ENCODE results near the gene OSBPL3. TPM values are rescaled to one million over a fixed set of nuclear protein-coding genes. Genes with fewer than 3 reads are reported as not detected.
A peak's percentile ranks its signal among the peaks of the same experiment; 100 is the strongest.

OSBPL3 gene
- total and polyA plus RNA-seq, 2 donors (not counting 3 experiments of a cell fraction or from before 2014, with no cell fraction given) = 7.5 to 27.1 TPM

DNA sequence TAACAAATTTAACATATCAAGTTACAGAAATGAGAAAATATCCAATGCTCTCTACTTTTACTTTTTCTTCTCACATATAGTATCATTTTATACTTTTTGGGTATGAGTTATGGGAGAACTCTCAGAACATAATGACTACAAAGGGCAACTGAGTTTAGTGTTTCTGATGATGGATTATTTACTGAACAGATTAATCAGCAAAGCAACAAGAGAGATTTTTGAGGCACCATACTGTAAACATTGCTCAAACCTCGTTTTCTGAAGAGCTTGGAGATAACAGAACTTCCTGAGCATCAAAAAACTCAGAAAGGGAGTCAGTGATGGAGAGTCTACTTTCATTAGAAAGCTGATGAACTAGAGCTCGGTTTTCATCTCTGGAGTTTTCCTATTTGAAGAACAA is 137.9 kb downstream of the OSBPL3 start:
- FAIRE-seq = peak; percentile 8
- dilution Hi-C loops (cut with MboI; ENCODE audit: extremely low pct_ligation_motif_present, low sequenced_read_pairs) (no loop called here), intact Hi-C loops (cut with micrococcal nuclease) (loop anchor here (1.0 to 5.0 kb wide), 6 partner anchors 11 to 228 kb away; partner anchors contain the start of gene OSBPL3)
- Histone ChIP-seq H3K4me3 (replicated peaks in 1 of 3; ENCODE audit: insufficient read depth in 1 of 3, low read depth in 1 of 3, low read length in 3 of 3) (peak overlapping the region in 1 of 3 experiments; percentile 8), H4K20me1 (replicated peaks; ENCODE audit: control insufficient read depth, extremely low read depth, insufficient read depth, low read length) (no peaks in the 10 kb centered on the region), H3K36me3 (ENCODE audit: control insufficient read depth in 2 of 2, extremely low read depth in 1 of 2, insufficient read depth in 2 of 2, low read length in 2 of 2) (peaks cover 0 to 4% of the 10 kb centered on the region in 2 experiments), H3K27ac (ENCODE audit: insufficient read depth, low read depth, low read length) (peak overlapping the region; percentile 89), H2AFZ (ENCODE audit: low read depth, low read length) (no peak overlapping the region), H3K4me1 (ENCODE audit: control insufficient read depth, extremely low read depth, insufficient read depth, low read length) (peaks cover 32% of the 10 kb centered on the region), H3K4me2 (ENCODE audit: insufficient read depth, low read length) (peak overlapping the region; percentile 78), H3K9me3 (replicated peaks; ENCODE audit: control insufficient read depth, insufficient read depth, low read length) (no peaks in the 10 kb centered on the region), H3K79me2 (ENCODE audit: control insufficient read depth, insufficient read depth, low read length) (no peaks in the 10 kb centered on the region), H3K27me3 (ENCODE audit: control insufficient read depth in 2 of 2, insufficient read depth in 2 of 2, low read length in 2 of 2) (no peaks in the 10 kb centered on the region), H3K9ac (replicated peaks; ENCODE audit: extremely low read depth, insufficient read depth, low read length) (peak overlapping the region; percentile 59), H3K9me1 (replicated peaks; ENCODE audit: control insufficient read depth, extremely low read depth, insufficient read depth, low read length) (no peaks in the 10 kb centered on the region)
- no peak for DNase-seq (ENCODE audit: low read depth, low spot score)
- TSS peak; percentile 74 for BruUV-seq (replicated peaks)
- TF ChIP-seq POLR2AphosphoS5 (IDR thresholded peaks at IDR 0.05; ENCODE audit: insufficient read depth, low read depth, low read length) (no peak), EZH2 (IDR thresholded peaks at IDR 0.05; ENCODE audit: borderline replicate concordance, low read depth, low read length, severe bottlenecking) (no peak)
- POLR2A ChIA-PET = no interaction called here
- CTCF ChIA-PET = interaction anchor here (1.1 to 2.6 kb wide), 9 partner anchors 10 to 251 kb away, joined by 3 to 11 read pairs (median 5); no protein-coding TSS in a partner anchor

DNA sequence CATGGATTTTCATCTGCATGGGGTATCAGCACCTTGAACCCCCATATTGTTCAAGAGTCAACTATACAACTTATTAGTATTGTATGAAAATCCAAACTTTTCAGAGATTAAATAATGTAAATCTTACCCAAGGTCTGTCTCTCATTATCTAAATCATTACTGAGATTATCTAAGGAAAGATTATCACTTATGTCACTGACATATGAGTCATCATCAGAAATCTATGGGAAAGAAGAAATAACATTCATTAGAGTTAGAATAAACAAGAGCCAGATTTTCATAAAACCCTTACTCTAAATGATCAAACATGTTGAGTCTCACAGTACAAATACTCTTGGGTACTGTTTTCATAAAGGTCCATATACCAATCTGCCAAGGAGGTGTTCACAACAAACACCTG is 139.4 kb downstream of the OSBPL3 start:
- intact Hi-C loops (cut with micrococcal nuclease) (loop anchor here (5.0 kb wide), 2 partner anchors 67 to 142 kb away; partner anchors contain the start of gene OSBPL3), dilution Hi-C loops (cut with MboI; ENCODE audit: extremely low pct_ligation_motif_present, low sequenced_read_pairs) (no loop called here)
- TF ChIP-seq EZH2 (IDR thresholded peaks at IDR 0.05; ENCODE audit: borderline replicate concordance, low read depth, low read length, severe bottlenecking) = no peak
- no peak for TF ChIP-seq MYC (IDR thresholded peaks at IDR 0.05; ENCODE audit: low read depth, low read length)
- TF ChIP-seq, protein P1, sequence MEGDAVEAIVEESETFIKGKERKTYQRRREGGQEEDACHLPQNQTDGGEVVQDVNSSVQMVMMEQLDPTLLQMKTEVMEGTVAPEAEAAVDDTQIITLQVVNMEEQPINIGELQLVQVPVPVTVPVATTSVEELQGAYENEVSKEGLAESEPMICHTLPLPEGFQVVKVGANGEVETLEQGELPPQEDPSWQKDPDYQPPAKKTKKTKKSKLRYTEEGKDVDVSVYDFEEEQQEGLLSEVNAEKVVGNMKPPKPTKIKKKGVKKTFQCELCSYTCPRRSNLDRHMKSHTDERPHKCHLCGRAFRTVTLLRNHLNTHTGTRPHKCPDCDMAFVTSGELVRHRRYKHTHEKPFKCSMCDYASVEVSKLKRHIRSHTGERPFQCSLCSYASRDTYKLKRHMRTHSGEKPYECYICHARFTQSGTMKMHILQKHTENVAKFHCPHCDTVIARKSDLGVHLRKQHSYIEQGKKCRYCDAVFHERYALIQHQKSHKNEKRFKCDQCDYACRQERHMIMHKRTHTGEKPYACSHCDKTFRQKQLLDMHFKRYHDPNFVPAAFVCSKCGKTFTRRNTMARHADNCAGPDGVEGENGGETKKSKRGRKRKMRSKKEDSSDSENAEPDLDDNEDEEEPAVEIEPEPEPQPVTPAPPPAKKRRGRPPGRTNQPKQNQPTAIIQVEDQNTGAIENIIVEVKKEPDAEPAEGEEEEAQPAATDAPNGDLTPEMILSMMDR (IDR thresholded peaks at IDR 0.05; ENCODE audit: extremely low read depth in 1 of 2, insufficient read depth in 1 of 2, low read depth in 1 of 2, low read length in 2 of 2) = no peak
- TF ChIP-seq FOS (IDR thresholded peaks at IDR 0.05; ENCODE audit: borderline replicate concordance, insufficient read depth, low read length) = peak; percentile 51
- no peak for TF ChIP-seq POLR2AphosphoS5 (IDR thresholded peaks at IDR 0.05; ENCODE audit: insufficient read depth, low read depth, low read length)
- TF ChIP-seq POLR2A (IDR thresholded peaks at IDR 0.05; ENCODE audit: low read depth, low read length) = no peak
- TF ChIP-seq, protein P2, sequence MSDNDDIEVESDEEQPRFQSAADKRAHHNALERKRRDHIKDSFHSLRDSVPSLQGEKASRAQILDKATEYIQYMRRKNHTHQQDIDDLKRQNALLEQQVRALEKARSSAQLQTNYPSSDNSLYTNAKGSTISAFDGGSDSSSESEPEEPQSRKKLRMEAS (IDR thresholded peaks at IDR 0.05; ENCODE audit: insufficient read depth, insufficient read length) = no peak
- TF ChIP-seq GATA2 (IDR thresholded peaks at IDR 0.05; ENCODE audit: insufficient read depth, insufficient read length, low read depth, low read length) = no peak
- peak; percentile 51 for TF ChIP-seq JUN (IDR thresholded peaks at IDR 0.05; ENCODE audit: borderline replicate concordance, insufficient read depth, insufficient read length, low read depth)
- H3K4me3 ChIP-seq (replicated peaks in 1 of 3; ENCODE audit: insufficient read depth in 1 of 3, low read depth in 1 of 3, low read length in 3 of 3) = no peak overlapping the region
- BruUV-seq (replicated peaks) = no TSS peak
- no peaks in the 10 kb centered on the region for H3K9me3 ChIP-seq (replicated peaks; ENCODE audit: control insufficient read depth, insufficient read depth, low read length)
- H2AFZ ChIP-seq (ENCODE audit: low read depth, low read length) = no peak overlapping the region
- H4K20me1 ChIP-seq (replicated peaks; ENCODE audit: control insufficient read depth, extremely low read depth, insufficient read depth, low read length) = no peaks in the 10 kb centered on the region
- H3K4me1 ChIP-seq (ENCODE audit: control insufficient read depth, extremely low read depth, insufficient read depth, low read length) = peaks cover 32% of the 10 kb centered on the region
- H3K9ac ChIP-seq (replicated peaks; ENCODE audit: extremely low read depth, insufficient read depth, low read length) = no peak overlapping the region
- no peaks in the 10 kb centered on the region for H3K79me2 ChIP-seq (ENCODE audit: control insufficient read depth, insufficient read depth, low read length)
- DNase-seq (ENCODE audit: low read depth, low spot score) (peak; percentile 20), FAIRE-seq (no peak)
- ChIA-PET POLR2A (no interaction called here), CTCF (interaction anchor here (1.6 to 2.0 kb wide), 2 partner anchors 15 to 229 kb away, joined by 3 to 6 read pairs; no protein-coding TSS in a partner anchor)
- H3K9me1 ChIP-seq (replicated peaks; ENCODE audit: control insufficient read depth, extremely low read depth, insufficient read depth, low read length) = no peaks in the 10 kb centered on the region
- H3K27me3 ChIP-seq (ENCODE audit: control insufficient read depth in 2 of 2, insufficient read depth in 2 of 2, low read length in 2 of 2) = no peaks in the 10 kb centered on the region
- no peak overlapping the region for H3K27ac ChIP-seq (ENCODE audit: insufficient read depth, low read depth, low read length)
- H3K4me2 ChIP-seq (ENCODE audit: insufficient read depth, low read length) = no peak overlapping the region
- peaks cover 0 to 4% of the 10 kb centered on the region in 2 experiments for H3K36me3 ChIP-seq (ENCODE audit: control insufficient read depth in 2 of 2, extremely low read depth in 1 of 2, insufficient read depth in 2 of 2, low read length in 2 of 2)

All from endothelial cell of umbilical vein (primary cell).